Measurements from ENCODE around the gene MRPL54.

- no peak for TF ChIP-seq CTCF (IDR thresholded peaks at IDR 0.05; ENCODE audit: insufficient read depth, low read depth, low read length)
- TF ChIP-seq EZH2 (IDR thresholded peaks at IDR 0.05; ENCODE audit: insufficient read depth, low read length), result no peak
These were observed 41.5 kb downstream of the MRPL54 start for GRCh38 chr19:3803986-3804385.
